Medulla oblongata (tissue), 1 donor: ENCODE measurements around the gene FREM1.

Experiments used
- DNase-seq: peaks from one replicate; pipeline ENCODE4 v3.0.0-alpha.2; 2015; ENCODE audit errors: extremely low spot score

Gene FREM1

DNA sequence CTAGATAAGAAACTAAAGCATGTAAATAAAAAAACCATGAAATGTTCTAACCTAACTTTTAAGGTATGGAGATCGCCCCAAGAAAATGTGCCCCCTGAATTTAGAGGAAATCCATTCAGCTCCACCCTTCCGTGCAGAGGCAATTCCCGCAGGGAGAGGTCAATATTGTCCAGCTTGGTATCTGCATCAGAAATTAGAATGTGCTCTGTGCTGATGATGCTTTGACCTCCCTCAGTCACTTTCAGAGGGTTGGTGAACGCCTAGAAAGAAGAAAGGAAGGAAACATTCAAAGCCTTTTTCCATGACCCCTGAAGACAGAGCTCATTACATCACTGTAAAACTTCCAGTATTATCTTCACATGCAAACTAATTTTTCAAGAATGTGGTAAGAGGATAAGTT lies 91.0 kb downstream of the FREM1 start:
- no peak for DNase-seq

DNA sequence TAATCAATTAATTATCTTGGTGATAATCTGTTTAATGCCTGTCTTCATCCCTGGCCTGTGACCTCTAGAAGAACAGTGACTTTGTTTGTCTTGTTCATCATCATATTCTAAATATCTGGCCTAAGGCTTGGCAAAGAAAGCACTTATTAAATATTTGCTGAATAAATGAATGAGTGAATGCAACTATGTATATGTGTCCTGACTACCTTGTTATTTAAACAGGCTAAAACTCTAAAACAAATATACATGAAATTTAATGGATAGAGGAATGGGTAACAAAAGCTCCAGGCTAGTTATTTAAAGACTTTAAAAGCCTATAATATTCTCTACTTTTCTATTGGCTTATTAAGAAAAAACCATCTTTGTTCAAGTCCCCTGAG lies 96.0 kb downstream of the FREM1 start:
- DNase-seq = no peak

DNA sequence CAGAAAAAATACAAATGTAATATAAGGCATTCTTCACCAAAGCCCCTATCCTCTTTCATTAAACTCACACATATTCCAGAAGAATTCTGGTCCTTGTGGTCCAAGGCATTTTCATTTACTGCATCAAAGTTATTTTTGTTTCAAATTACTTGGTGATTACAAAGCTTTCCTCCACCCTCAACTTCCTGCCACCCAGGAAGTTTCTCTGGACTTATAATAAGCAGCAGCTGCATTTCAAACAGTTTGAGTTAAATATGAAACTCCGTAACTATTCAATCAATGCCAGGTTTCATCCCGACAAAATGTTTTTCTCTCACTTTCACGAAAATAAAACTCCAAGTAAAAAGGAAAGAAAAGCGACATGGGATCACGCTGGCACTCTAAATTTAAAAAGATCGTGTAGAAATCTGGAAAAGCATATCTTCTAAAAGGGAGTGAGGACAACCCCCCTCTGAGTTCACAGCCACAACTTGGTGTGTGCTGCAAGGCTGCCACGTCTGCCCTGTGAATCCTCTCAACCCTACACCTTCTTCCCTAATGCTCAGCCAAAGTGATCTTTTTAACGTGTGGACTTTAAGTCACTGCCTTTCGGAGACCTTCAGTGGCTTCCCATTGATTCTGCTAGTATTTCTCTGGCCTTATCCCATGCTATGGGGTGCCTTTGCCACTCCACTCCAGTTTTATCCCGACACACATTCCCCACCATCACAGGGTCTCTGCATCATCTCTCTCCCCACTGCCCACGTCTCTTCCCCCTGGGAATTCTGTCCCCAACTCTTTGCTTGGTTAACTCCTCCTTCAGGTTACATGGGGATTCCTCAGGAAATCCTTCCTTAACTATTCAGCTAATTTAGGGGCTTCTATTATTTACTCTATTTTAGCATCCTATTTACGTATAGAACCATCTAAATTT lies 96.6 kb downstream of the FREM1 start:
- no peak for DNase-seq

DNA sequence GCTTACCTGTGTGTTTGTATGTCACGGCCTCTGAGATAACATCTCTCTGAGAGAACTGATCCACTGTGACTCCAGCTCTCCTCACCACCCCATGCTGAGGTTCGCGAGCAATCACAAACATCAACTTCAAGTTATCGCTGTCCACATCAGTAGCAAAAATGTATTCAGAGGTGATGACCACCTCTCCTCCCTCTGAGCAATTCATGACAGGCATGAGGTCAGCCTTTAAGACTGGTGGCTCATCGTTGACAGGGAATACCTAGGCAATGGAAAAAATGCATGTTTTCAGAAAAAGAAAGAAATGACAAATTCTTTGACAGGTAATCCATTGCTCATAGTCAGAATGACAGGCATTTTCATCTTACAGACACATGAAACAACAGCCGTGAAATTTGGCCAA lies 97.4 kb downstream of the FREM1 start:
- DNase-seq = no peak

DNA sequence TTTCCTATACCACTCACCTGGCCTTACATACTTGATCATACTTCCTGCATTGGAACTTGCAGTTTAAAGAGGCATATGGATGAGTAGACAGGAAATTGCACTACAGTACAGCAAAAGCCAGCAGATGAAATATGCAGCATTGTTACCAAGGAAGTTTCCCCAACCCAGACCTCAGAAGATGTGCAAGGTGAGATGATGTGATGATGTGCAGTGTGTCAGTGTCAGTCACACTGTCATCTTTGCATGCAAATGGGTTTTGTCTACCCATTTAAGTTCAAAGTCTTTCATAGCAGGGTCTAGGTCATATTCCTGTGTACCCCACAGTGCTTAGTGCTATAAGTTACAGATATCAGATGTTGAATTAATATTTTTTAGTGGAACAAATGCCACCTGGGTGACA lies 98.4 kb downstream of the FREM1 start:
- DNase-seq = no peak

DNA sequence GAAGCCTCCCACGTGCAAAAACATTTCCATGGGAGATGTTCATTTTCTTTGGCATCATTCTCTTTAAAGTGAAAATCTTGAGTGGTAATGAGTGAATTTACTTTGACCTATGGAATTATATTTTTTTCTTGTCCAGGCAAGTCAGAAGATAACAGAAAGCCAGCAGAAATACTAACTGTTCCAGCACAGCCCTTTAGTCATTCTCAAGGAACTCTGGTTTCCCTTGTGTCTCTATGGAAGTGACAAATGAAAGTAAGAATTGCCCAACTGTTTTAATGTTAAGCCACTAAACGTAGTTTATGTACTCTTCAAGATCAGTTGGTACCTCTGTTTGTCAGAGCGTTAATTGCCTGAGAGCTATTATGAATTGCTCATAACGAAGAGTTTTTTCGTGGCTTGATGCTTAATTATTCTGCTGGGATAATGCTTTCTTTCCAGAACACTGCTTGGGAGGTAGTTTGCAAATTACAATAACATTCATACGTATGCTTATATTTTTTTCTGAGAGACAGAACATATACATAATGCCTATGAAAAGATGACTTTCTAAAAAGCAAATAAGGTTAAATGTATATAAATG lies 103.2 kb downstream of the FREM1 start:
- no peak for DNase-seq

DNA sequence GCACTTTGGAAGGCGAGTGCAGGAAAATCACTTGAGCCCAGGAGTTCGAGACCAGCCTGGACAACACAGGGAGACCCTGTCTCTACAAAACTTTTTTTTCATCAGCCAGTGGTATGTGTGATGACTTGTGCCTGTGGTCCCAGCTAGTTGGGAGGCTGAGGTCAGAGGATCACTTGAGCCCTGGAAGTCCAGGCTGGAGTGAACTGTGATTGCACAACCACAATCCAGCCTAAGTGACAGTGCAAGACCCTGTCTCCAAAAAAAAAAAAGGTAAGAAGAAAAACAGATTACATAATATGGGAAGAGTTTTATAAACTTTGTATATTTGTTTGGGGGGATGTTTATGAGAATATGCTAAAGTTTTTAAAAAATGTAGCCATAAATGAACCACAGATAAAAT lies 111.2 kb downstream of the FREM1 start:
- no peak for DNase-seq

DNA sequence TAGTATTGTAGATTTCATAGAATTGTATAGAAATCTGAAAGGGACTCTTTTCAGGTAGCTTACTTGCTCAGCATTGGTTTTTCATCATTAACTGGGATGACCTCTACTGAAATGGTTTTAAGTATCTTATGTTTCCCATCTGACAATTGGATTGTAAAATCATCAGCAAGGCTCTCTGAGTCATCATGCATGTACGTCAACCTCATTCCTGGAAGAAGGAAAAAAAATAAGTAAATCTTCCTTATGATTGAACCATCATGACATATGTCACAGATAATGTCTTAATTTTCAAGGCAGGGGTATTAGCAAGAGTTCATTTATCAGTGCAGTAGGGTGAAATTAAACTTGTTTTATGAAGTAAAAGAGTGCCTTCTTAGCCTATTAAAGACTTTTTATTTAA lies 112.8 kb downstream of the FREM1 start:
- DNase-seq = no peak

DNA sequence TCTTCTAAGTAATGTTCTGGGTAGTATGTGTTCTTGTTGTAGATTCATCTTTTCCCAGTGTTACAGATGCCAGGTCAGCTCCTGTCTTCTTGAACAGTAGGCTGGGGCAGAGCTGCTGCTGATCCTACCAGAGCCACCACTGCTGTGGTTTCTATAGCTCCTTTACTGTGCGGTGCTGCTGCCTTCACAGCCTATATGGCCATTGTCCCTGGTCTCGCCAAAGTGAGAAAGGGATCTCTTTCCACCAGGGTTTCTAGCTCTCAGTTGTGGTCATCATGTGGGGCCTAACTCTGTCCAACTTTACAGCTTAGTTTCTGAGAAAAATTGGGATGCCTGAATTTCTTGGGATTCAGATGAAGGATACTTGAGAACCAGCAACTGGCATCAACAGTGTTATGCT lies 116.8 kb downstream of the FREM1 start:
- DNase-seq = no peak

DNA sequence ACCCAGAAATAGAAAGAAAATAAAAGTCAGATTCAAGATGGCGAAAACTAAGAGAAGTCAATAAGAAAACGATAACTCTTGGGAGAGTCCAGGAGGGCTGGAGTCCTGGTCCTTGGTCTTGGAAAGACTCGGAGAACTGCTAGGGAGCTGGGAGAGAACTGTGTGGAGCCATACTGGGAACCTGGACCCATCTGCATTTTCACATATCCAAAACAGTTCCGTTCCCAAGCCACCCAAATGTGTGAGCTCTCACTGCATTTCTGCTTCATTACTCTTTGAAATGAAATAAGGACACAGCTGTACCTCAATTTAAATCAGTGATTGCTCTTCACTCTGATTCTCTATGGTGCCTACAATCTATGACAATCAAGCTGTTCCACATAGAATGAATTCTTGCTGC lies 119.6 kb downstream of the FREM1 start:
- DNase-seq = no peak

DNA sequence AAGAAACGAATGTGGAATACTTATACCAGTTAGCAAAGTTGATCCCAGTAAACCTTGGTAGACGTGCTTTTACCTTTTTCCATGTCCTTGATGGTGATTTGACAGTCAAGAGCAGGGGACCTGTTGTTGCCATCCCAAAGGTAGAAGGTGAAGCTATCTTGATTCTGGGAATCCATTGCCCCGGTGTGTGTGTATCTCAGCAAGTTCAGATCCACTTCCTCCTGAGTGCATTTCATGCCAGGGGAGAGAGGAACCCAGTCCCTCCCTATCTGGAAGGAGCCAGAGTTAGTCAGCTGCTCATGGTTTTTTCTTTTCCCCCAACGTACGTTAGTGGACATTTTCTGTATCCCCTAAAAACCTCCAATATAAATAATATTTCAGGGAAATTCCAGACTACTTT lies 121.4 kb downstream of the FREM1 start:
- no peak for DNase-seq

DNA sequence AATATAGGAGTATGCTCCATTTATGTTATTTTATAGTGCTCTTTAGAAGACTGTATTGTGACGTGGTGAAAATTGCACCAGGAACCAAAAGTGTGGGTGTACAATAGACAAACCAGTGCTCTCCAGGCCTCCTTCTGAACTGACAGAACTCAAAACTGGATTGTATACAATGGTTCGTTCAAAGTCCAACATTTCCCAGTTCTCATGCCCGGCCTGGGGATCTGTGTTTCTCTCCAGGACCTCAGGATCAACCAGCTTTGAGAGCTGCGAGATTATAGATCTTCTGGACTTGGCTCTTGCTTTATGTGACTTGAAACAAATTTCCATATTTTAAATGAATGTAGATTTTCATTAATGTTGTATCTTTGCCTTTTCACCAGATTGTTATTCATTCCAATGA lies 126.9 kb downstream of the FREM1 start:
- DNase-seq = no peak

DNA sequence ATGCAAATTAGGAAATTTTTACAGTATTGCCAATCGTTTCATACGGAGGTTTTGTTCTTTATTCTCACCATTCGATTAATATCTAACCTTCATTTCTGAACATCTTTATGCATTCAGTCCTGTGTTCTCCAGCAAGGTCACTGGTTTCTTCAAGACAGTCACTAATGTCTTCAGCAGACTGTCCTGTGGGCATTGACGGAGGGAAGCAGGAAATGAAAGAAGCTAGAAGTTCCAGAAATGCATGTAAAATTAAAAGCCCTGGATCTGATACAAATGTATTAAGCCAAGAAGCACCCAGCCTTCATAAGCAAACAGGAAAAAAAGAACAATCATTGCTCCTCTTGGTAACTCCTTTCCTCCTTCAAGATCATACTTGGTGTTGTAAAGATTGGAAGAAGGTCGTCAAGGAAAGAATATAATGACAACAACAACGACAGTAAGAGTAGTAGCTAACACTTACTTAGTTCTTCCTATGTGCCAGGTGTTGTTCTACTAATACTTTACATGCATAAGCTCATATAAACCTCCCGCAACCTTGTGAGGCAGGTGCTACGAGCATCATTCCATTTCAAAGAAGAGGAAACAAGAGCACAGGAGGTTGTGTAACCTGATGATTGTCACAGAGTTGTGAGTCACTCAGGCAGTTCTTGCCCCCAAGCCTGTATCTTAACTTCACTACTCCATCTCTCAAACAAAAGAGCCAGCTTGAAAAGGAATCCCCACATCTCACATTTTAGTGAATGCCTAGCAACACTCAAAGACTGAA lies 127.8 kb downstream of the FREM1 start:
- no peak for DNase-seq

DNA sequence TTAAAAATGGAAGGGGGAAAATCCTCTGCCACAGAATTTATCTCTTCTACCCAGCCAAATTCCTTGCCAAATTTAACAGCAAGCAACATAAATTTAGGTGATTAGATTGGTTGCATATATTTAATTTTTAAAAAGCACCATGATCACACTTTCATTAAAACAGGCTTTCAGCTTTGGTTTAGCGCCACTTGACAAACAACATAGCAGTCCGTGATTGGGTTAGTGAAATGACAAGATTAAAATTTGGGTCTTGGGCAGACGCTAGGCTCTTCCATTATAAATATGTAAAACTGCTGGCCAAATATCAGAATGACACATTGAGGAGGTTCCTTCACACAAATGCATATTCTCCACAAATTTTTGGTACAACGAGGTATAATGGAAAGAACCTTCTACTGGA lies 129.5 kb downstream of the FREM1 start:
- DNase-seq = no peak

DNA sequence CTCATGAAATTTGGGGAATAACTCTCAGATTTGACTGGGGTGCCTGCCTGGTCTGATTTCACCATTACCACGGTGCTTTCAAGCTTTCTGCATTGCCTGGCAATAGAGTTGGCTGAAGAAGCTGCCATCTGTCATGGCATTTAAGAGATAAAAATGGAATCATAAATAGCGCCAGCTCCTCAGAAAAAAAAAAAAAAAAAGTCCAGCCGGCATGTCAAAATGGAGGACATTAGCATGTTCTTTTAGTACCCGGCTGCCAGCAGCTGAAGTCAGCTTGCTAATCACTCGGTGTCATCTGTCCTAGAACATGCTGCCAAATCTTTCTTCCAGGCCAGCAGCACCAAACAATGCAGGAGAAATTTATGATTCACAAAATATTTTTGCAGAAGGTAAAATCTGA lies 130.0 kb downstream of the FREM1 start:
- DNase-seq = peak; percentile 29

DNA sequence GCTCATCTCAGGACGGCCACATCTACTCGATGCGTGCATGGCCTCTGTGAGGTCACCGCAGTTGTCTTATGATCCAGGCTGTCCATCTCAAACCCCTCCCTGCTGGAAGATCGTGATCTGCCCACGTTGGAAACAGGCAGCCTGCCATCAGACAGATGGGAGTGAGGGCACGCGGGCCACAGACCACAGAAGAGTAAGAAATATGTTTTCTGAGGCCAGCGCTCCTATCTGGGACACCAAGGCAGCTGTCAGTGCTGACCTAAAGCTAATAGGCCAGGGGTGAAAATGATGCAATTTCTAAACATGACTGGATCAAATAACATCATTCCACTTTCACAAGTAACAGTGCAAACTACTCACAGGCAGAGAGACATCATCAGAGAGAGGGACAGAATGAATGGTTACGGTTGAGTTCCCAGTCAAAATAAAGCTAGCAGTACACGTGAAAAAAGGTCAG lies 130.6 kb downstream of the FREM1 start:
- DNase-seq = no peak

DNA sequence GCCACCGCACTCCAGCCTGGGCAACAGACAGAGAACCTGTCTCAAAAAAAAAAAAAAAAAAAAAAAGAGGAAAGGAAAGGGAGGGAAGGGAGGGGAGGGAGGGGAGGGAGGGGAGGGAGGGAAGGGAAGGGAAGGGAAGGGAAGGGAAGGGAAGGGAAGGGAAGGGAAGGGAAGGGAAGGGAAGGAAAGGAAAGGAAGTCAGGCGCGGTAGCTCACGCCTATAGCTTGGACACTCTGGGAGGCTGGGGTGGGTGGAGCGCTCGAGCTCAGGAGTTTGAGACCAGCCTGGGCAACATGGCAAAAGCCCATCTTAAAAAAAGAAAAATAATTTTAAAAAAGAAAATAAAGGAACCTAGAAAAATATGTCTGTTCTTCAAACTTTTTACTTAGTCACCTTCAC lies 131.7 kb downstream of the FREM1 start:
- no peak for DNase-seq

DNA sequence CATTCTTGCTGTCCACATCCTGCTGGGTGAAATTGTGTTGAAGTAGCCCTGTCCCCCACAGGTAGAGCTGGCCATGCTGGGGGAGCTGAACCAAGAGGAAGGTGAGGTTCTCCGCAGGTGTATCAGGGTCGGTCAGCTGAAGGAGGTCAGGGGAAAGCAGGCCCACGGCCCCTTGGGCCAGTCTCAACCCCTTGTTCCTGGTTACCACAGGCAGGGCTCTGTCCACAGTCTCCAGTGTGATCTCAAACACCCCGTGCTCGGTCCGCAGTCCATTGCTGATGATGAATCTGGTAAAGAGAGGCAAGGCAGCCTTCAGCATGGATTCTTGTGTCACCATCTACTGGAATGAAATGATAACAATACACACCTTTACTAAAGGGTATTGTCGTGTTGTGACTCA lies 134.3 kb downstream of the FREM1 start:
- DNase-seq = no peak

DNA sequence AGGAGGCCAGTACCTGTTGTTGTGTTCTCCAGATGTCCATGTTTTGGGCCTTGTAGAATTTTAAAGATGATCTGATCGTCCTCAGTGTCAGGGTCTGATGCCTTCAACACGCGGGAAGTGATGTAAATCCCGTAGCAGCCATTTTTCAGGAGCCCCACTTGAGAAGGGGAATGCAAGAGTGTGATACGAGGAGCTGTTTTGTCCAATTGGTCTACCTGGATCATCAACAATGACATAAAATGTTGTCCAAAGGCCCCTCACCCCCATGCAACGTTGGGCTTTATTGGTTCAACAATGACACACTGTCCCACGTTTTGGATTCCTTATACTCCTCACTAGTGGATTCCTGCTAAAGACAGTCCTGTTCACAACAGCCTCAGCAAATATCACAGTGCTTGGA lies 139.6 kb downstream of the FREM1 start:
- DNase-seq = no peak

DNA sequence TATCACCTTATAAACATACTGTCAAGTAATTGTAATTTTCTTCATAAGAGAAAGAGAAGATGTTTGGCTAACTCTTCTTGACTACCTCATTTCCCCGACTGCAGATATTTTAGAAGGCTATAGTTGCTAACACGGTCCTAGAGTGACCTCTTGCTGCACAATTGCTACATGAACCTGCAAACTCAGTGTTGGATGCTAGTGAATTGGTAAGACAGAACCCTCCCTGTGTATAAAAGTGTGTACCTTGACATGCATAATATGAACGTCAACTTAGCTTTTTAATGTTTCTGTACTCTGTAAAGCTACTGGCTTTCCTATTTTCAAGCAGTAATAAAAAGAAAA lies 141.0 kb downstream of the FREM1 start:
- DNase-seq = peak; percentile 25

DNA sequence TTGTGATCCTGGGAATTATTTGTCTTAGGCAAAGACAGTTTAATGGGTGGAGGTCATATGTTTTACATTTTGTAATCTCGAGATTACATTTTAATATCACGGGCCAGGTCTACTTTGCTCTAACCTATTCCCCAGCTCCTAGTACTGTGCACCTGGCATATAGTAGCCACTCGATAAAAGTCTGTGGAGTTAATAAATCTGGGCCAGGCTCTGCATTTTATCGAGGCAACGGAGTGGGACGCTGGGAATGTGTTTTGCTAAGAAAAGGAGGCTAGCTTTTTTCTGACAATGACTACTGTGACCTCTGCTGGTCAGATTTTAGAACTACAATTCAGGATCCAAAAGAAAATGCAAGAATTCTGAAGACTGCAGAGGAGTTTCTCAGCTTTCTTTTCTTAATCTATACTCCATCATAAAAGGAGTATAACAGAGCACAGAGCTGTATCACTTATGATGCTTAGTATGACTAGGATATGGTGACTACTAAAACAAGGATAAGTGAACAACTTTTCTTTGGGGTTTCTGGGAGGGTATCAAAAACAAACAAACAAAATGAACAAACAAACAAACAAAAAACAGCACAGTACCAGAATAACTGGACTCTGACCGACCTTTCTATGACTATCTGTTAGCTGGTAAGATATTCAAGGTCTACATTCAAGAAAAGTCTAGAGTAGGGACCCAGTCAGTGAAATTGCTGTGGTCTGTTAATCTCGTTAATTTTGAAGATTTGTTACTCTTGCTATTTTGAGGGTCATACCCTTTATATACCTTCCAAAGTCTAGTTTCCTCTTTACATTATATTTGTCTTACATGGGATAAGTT lies 141.6 kb downstream of the FREM1 start:
- DNase-seq = peak; percentile 74

DNA sequence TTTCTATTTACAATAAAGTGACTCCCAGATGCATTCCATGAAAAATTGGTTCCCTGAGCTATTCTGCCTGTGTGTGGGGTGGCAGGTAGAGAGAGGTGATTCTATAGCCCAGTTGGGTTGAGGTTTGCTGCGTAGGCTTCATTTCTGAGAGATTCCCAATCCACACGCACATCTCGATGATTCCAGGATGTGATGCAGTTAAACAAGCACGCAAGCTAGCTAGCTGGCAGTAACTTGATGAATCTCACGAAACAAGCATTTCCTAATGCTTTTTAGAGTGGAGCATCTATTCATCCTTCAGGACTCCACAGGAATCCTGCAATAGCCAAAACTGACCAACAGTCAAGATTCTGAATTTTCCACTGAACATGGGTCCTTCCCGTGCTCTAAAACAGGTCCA lies 143.9 kb downstream of the FREM1 start:
- no peak for DNase-seq
